Activated CD4-positive, alpha-beta memory T cell treated with anti-CD3 and anti-CD28 coated beads for 36 hours (primary cell): ENCODE results near the gene BTG1. TPM values are rescaled to one million over a fixed set of nuclear protein-coding genes. Genes with fewer than 3 reads are reported as not detected.

ENCODE experiments used
- CTCF ChIA-PET: fragments of 350-600 bp; sonication (Branson Sonifier 250); formaldehyde crosslinking; loops from one replicate; lab custom pipeline; 2021; ENCODE audit warnings: antibody characterized with exemption, inconsistent platforms; lab: Charles Lee
- POLR2A ChIA-PET: fragments of 350-600 bp; sonication (Branson Sonifier 250); formaldehyde crosslinking; loops from one replicate; lab custom pipeline; 2021; ENCODE audit warnings: antibody characterized with exemption; lab: Charles Lee
- DNase-seq: peaks from one replicate; pipeline ENCODE4 v3.0.0-alpha.2; 2020
- H3K27ac Mint-ChIP-seq: one replicate; pipeline ENCODE4 v1.8.0; 2021; ENCODE audit warnings: mixed read lengths
- H3K27me3 Mint-ChIP-seq: one replicate; pipeline ENCODE4 v1.8.0; 2021; ENCODE audit warnings: mixed read lengths
- H3K36me3 Mint-ChIP-seq: one replicate; pipeline ENCODE4 v1.8.0; 2021; ENCODE audit warnings: mixed read lengths
- H3K4me1 Mint-ChIP-seq: one replicate; pipeline ENCODE4 v1.8.0; 2021; ENCODE audit warnings: low read depth, mixed read lengths
- H3K4me3 Mint-ChIP-seq: one replicate; pipeline ENCODE4 v1.8.0; 2021; ENCODE audit warnings: mild to moderate bottlenecking, mixed read lengths
- H3K9me3 Mint-ChIP-seq: one replicate; pipeline ENCODE4 v1.8.0; 2021; ENCODE audit warnings: mixed read lengths
- intact Hi-C: fragments of 100-400 bp; cut with micrococcal nuclease; formaldehyde crosslinking; loops from one replicate; pipeline ENCODE4 v1.15.1; 2023
- total RNA-seq, 2 experiments: library from RNA; stranded (reverse); gene quantifications; one replicate each; pipeline ENCODE4 v1.2.3, GENCODE V29; 2021

The BTG1 gene
- total RNA-seq, 2 experiments from 2014 or later: 137 to 144 TPM

DNA sequence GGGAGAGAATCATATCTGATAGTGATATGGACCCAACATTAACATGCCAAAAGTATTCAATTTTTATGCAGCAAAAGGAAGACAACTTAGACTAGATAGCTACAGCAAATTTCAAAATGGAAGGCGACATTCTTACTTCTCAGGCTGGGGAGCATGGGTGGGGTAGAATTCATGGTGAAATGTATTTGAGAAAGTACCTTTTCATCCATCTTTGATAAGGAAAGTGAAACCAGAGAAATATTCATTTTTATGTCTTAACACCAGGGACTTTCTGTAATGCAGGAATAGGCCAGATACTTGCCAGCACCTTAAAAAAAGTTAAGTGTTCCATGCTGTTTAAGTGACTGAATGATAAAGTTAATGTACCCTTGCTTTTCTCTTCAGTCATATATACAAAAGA lies 13.4 kb downstream of the BTG1 start:
- Mint-ChIP-seq H3K27ac (peak overlapping the region; percentile 88), H3K4me3 (peak overlapping the region; percentile 62), H3K27me3 (no peaks in the 10 kb centered on the region), H3K4me1 (peaks cover 86% of the 10 kb centered on the region), H3K36me3 (peaks cover 37% of the 10 kb centered on the region), H3K9me3 (no peaks in the 10 kb centered on the region)
- CTCF ChIA-PET: interaction anchor here (0.9 kb wide), 1 partner anchor 11 kb away, joined by 4 read pairs; no protein-coding TSS in a partner anchor
- DNase-seq: no peak
- POLR2A ChIA-PET: interaction anchor here (0.8 to 7.2 kb wide), 3 partner anchors 9 to 274 kb away, joined by 3 to 154 read pairs (median 6); partner anchors contain the start of gene BTG1
- intact Hi-C loops: loop anchor here (1.0 to 2.0 kb wide), 3 partner anchors 9 to 101 kb away; no protein-coding TSS in a partner anchor

DNA sequence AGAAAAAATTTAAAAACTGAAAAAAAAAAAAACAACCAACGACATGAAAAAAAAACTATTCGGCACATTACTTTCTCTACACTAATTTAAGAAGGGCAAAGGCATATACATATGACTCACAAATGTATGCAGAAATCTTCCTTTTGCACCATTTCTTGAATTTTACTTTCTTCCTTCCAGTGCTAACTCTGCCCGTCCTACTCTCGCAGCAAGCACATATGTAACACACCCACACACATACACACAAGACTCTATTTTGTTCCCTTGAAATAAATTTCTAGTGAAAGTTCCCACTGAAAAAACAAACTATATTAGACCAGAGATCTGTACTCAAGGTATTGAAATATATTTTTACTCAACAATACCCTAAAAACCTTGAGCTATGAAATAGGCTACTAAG lies 14.6 kb downstream of the BTG1 start:
- ChIA-PET CTCF (no interaction called here), POLR2A (interaction anchor here (1.1 to 7.2 kb wide), 3 partner anchors 14 to 275 kb away, joined by 3 to 154 read pairs (median 6); partner anchors contain the start of gene BTG1)
- H3K4me1 Mint-ChIP-seq: peaks cover 79% of the 10 kb centered on the region
- no peaks in the 10 kb centered on the region for H3K9me3 Mint-ChIP-seq
- no peaks in the 10 kb centered on the region for H3K27me3 Mint-ChIP-seq
- intact Hi-C loops: loop anchor here (2.0 kb wide), 1 partner anchor 34 kb away; no protein-coding TSS in a partner anchor
- peaks cover 31% of the 10 kb centered on the region for H3K36me3 Mint-ChIP-seq
- H3K4me3 Mint-ChIP-seq: peak overlapping the region; percentile 64
- no peak for DNase-seq
- peak overlapping the region; percentile 88 for H3K27ac Mint-ChIP-seq

DNA sequence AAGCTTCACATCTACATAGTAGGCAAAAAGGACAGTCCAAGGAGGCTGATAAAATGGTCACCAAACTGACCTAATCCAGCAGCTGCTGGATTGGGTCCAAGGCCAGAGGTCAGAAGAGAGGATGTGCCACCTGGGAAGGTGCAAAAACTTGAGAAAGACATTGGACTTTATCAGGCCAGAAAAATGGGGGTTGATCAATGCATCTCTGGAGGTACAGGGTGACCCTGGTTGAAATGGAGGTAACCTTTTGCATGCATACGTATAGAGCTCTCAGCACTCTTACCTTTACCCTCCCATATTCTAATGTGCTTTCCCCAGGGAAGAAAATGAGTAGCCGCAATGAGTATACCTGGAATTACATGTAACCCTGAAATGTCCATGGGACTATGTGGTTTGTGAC lies 16.0 kb downstream of the BTG1 start:
- peaks cover 77% of the 10 kb centered on the region for H3K4me1 Mint-ChIP-seq
- no peak overlapping the region for H3K4me3 Mint-ChIP-seq
- H3K27ac Mint-ChIP-seq: peak overlapping the region; percentile 48
- DNase-seq: no peak
- H3K27me3 Mint-ChIP-seq: no peaks in the 10 kb centered on the region
- intact Hi-C loops: loop anchor here (2.0 kb wide), 1 partner anchor 33 kb away; no protein-coding TSS in a partner anchor
- POLR2A ChIA-PET: interaction anchor here (1.1 to 1.3 kb wide), 2 partner anchors 16 to 276 kb away, joined by 3 to 6 read pairs; partner anchors contain the start of gene BTG1
- peaks cover 31% of the 10 kb centered on the region for H3K36me3 Mint-ChIP-seq
- H3K9me3 Mint-ChIP-seq: no peaks in the 10 kb centered on the region
- CTCF ChIA-PET: interaction anchor here (1.0 kb wide), 1 partner anchor 318 kb away, joined by 4 read pairs; no protein-coding TSS in a partner anchor

DNA sequence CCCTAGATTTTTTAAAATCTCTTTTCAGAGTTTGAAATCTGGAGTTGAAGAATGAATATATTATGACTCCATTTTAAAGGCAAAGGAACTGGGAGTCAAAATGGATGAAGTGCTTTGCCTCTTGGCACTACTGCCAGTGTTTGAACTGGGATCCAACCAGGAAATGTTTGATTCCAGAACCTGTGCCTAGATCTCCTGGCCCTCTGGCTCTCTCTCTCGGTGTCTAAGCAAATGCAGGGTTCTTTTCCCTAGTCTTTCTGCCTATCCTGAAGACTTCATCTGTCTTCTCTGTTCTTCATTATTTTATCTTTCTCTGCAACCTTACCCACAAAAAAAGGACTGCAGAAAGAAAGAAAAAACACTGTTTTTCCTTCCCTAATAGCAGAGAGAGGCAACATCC lies 17.0 kb downstream of the BTG1 start:
- POLR2A ChIA-PET: no interaction called here
- H3K27me3 Mint-ChIP-seq: no peaks in the 10 kb centered on the region
- H3K9me3 Mint-ChIP-seq: no peaks in the 10 kb centered on the region
- H3K27ac Mint-ChIP-seq: peak overlapping the region; percentile 35
- intact Hi-C loops: no loop called here
- H3K4me1 Mint-ChIP-seq: peaks cover 77% of the 10 kb centered on the region
- peaks cover 34% of the 10 kb centered on the region for H3K36me3 Mint-ChIP-seq
- no peak for DNase-seq
- CTCF ChIA-PET: no interaction called here
- H3K4me3 Mint-ChIP-seq: no peak overlapping the region

DNA sequence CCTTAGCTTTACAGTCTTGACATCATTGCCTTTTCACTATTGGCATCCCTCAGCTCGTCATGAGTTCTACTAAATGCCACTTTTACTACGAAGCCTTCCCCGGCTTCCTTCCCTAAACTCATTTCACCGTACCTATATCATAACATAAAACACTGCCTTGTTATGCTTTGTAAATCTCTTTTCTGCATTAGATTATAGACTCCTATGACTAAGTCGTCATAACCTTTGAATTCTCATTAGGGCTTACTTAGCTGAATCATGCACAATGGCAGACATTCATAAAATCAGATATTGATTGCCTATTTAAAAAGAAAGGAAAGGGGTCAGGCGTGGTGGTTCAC lies 21.0 kb downstream of the BTG1 start:
- no peak overlapping the region for H3K4me3 Mint-ChIP-seq
- intact Hi-C loops: no loop called here
- H3K9me3 Mint-ChIP-seq: peaks cover 14% of the 10 kb centered on the region
- ChIA-PET CTCF (interaction anchor here (0.9 kb wide), 1 partner anchor 9 kb away, joined by 3 read pairs; no protein-coding TSS in a partner anchor), POLR2A (no interaction called here)
- no peaks in the 10 kb centered on the region for H3K27me3 Mint-ChIP-seq
- H3K36me3 Mint-ChIP-seq: peaks cover 41% of the 10 kb centered on the region
- H3K4me1 Mint-ChIP-seq: peaks cover 46% of the 10 kb centered on the region
- H3K27ac Mint-ChIP-seq: peak overlapping the region; percentile 30
- no peak for DNase-seq

DNA sequence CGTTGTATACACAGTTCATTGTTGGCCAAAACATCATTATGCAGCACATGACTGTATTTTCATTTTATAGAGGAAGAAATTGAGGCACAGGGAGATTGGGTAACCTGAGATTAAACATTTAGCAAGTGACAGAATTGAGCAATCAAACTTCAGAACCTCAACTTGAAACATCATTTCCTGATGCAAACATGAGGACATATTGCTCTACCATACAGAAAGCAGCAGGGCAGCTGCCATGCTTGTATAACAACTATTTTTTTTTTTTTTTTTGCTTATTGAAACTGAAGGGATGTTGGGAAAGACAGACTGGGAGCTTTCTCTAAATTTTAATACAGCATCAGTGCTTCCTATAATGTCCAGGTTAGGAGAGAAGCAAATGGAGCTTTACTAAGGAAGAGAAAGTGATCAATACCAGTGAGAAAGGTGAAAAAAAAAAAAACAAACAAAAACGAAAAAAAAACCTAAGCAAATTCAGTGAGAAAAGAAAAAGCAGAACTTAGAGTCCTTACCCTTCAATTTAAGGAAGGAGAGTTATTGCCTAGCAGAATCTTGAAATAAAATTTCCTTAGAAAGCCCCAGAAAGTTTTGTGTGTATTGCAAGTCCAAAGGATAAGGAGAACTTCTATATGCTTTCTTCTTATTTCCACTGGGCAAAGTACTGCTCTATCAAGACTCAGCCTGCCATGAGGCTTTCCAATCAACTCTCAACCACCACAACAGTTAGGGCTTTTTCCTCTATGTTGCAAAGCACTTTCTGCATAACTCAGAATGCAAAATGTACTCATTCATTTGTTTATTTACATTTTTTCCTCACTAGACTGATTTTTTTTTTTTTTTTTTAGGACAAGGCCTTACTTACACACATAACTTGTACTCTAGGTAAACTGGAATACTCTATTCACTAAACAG lies 21.6 kb downstream of the BTG1 start:
- ChIA-PET POLR2A (no interaction called here), CTCF (interaction anchor here (0.9 to 1.3 kb wide), 2 partner anchors 10 to 313 kb away, joined by 3 read pairs; no protein-coding TSS in a partner anchor)
- H3K4me1 Mint-ChIP-seq: peaks cover 49% of the 10 kb centered on the region
- no peak overlapping the region for H3K4me3 Mint-ChIP-seq
- no peak for DNase-seq
- peak overlapping the region; percentile 50 for H3K27ac Mint-ChIP-seq
- H3K36me3 Mint-ChIP-seq: peaks cover 44% of the 10 kb centered on the region
- intact Hi-C loops: loop anchor here (1.0 kb wide), 1 partner anchor 8 kb away; no protein-coding TSS in a partner anchor
- H3K9me3 Mint-ChIP-seq: peaks cover 20% of the 10 kb centered on the region
- no peaks in the 10 kb centered on the region for H3K27me3 Mint-ChIP-seq

DNA sequence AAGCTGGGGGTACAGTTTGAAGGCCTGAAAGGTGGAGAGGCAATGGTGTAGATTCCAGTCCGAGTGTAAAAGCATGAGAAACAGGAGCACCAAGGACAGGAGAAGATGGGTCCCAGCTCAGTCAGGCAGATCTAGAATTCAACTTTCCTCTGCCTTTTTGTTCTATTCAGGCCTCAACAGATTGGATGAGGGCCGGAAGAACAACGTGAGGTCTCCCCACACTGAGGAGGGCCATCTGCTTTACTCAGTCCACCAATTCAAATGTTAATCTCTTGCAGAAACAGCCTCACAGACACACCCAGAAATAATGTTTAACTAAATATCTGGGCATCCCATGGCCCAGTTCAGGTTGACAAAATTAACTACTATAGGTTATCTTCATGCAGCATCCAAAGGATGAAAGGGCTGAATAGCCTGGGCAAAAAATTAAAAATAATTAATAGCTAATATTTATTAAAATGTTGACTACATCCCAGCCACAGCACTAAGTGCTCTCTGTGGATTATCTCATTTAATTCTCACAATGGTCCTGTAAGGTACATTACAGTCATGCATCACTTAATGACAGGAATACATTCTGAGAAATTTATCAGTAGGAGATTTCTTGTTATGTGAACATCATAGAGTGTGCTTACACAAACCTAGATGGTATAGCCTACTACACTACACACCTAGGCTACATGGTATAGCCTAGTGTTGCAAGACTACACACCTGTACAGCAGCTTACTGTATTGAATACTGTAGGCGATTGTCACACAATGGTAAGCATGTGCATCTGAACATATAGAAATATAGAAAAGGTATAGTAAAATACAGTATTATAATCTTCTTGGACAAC lies 22.5 kb downstream of the BTG1 start:
- intact Hi-C loops: loop anchor here (1.0 kb wide), 1 partner anchor 9 kb away; no protein-coding TSS in a partner anchor
- Mint-ChIP-seq H3K36me3 (peaks cover 45% of the 10 kb centered on the region), H3K9me3 (peaks cover 23% of the 10 kb centered on the region), H3K27me3 (no peaks in the 10 kb centered on the region), H3K4me3 (no peak overlapping the region), H3K27ac (peak overlapping the region; percentile 50), H3K4me1 (peaks cover 49% of the 10 kb centered on the region)
- ChIA-PET CTCF (interaction anchor here (1.3 kb wide), 1 partner anchor 312 kb away, joined by 3 read pairs; no protein-coding TSS in a partner anchor), POLR2A (no interaction called here)
- no peak for DNase-seq

DNA sequence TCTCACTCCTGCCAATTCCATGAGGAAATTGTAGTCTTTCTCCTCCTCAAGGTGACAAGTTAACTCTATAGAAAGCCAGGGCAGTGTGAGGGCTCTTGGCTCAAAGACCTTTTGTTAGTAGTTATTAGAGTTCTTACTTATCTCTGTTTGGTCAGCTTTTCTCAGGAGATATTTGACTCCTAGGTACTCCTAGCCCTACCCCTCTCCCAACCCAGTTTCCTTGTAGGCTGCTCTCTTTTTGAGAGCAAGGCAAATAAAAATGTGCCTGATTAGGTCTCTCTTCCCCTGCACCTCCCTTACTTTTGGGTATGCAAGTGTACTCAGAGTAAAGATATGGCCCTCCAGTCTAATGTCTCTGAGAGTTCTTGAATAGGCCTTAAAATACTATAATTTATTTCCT lies 23.8 kb downstream of the BTG1 start:
- peaks cover 23% of the 10 kb centered on the region for H3K9me3 Mint-ChIP-seq
- POLR2A ChIA-PET: no interaction called here
- CTCF ChIA-PET: no interaction called here
- intact Hi-C loops: no loop called here
- H3K36me3 Mint-ChIP-seq: peaks cover 43% of the 10 kb centered on the region
- H3K4me1 Mint-ChIP-seq: peaks cover 42% of the 10 kb centered on the region
- H3K27me3 Mint-ChIP-seq: no peaks in the 10 kb centered on the region
- H3K4me3 Mint-ChIP-seq: no peak overlapping the region
- DNase-seq: no peak
- H3K27ac Mint-ChIP-seq: no peak overlapping the region

DNA sequence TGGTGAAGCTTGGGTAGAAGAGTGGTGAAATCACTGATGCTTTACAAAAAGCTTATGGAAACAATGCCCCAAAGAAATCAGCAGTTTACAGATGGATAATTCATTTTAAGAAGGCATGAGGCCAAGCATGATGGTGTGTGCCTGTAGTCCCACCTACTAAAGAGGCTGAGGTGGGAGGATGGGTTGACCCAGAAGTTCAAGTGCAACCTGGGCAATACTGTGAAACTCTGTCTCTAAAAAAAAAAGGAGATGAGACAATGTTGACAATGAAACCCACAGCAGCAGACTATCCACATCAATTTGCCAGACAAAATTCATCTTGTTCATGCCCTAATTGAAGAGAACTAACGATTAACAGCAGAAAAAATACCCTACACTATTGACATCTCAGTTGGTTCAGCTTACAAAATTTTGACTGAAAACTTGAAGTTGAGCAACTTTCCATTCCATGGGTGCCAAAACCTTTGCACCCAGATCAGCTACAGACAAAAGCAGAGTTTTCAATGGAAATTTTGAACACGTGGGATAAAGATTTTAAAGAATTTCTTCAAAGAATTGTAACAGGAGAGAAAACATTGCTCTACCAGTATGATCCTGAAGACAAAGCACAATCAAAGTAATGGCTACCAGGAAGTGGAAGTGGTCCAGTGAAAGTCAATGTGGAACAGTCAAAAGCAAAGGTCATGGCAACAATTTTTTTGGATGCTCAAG lies 26.7 kb downstream of the BTG1 start:
- Mint-ChIP-seq H3K27me3 (no peaks in the 10 kb centered on the region), H3K9me3 (peaks cover 23% of the 10 kb centered on the region), H3K27ac (peak overlapping the region; percentile 73), H3K36me3 (peaks cover 32% of the 10 kb centered on the region), H3K4me1 (peaks cover 41% of the 10 kb centered on the region), H3K4me3 (no peak overlapping the region)
- no peak for DNase-seq
- ChIA-PET CTCF (interaction anchor here (0.7 to 1.0 kb wide), 2 partner anchors 88 to 308 kb away, joined by 3 read pairs; no protein-coding TSS in a partner anchor), POLR2A (no interaction called here)
- intact Hi-C loops: loop anchor here (2.0 kb wide), 1 partner anchor 16 kb away; no protein-coding TSS in a partner anchor

DNA sequence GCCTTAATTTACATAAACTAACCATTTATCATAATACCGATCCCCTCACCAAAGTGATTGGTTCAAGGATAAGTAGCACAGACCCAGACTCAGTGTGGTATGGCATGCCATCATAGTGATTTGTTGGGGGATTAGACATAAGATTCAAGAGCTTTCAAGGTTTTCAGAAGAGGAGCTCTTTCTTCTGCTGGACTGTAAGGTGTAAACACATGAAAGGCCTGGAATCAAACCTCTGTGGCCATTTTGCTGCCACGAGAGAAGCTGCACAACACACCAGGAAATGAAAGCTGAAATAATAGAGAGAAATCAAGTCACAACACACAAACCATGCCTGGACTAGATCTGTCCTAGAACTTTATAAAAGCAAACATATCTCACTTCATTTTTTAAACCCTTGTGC lies 30.8 kb downstream of the BTG1 start:
- peak overlapping the region; percentile 41 for H3K27ac Mint-ChIP-seq

DNA sequence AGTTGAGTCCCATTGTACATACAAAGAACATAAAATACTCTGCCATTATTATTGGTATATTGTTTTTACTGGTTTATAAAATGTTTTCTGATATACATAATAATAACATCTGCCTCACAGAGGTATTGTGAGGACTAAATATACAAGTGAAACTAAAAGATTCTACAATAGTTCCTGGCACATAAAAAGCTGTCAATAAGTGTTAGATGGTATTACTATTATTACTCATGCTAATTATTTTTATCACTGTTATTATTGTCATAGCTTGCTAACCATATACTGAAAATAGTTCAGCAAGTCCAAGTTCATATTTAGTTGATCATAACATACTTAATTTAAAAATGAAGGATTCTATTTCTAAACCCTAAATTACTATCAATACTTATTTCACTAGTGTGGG lies 34.4 kb downstream of the BTG1 start:
- DNase-seq: no peak
- H3K4me1 Mint-ChIP-seq: peaks cover 67% of the 10 kb centered on the region
- H3K27ac Mint-ChIP-seq: peak overlapping the region; percentile 10
- no peaks in the 10 kb centered on the region for H3K9me3 Mint-ChIP-seq
- POLR2A ChIA-PET: no interaction called here
- peaks cover 2% of the 10 kb centered on the region for H3K36me3 Mint-ChIP-seq
- H3K4me3 Mint-ChIP-seq: peak overlapping the region; percentile 12
- intact Hi-C loops: no loop called here
- CTCF ChIA-PET: no interaction called here
- no peaks in the 10 kb centered on the region for H3K27me3 Mint-ChIP-seq

More for the DNA sequence above, 30.8 kb downstream of the BTG1 start:
- peak overlapping the region; percentile 25 for H3K4me3 Mint-ChIP-seq
- DNase-seq: no peak
- H3K9me3 Mint-ChIP-seq: peaks cover 9% of the 10 kb centered on the region
- H3K4me1 Mint-ChIP-seq: peaks cover 56% of the 10 kb centered on the region
- POLR2A ChIA-PET: interaction anchor here (1.3 kb wide), 1 partner anchor 19 kb away, joined by 3 read pairs; no protein-coding TSS in a partner anchor
- CTCF ChIA-PET: interaction anchor here (1.4 kb wide), 1 partner anchor 303 kb away, joined by 4 read pairs; no protein-coding TSS in a partner anchor
- intact Hi-C loops: no loop called here
- H3K27me3 Mint-ChIP-seq: no peaks in the 10 kb centered on the region
- peaks cover 15% of the 10 kb centered on the region for H3K36me3 Mint-ChIP-seq
